22Rv1 (cell line): ENCODE results near the gene MAPK8IP2.

Source experiments
- H3K27ac ChIP-seq: fragments of 450-650 bp; 2 replicates; pipeline ENCODE4 v1.5.1; 2017
- ZFX ChIP-seq: fragments of 450-650 bp; IDR thresholded peaks from 2 replicates; pipeline ENCODE4 v1.6.1; 2017; ENCODE audit warnings: antibody characterized with exemption, borderline replicate concordance
- TF ChIP-seq, protein P1 (sequence below): fragments of 450-650 bp; IDR thresholded peaks from 2 replicates; pipeline ENCODE4 v1.5.1; 2017; ENCODE audit warnings: mild to moderate bottlenecking

The MAPK8IP2 gene

DNA sequence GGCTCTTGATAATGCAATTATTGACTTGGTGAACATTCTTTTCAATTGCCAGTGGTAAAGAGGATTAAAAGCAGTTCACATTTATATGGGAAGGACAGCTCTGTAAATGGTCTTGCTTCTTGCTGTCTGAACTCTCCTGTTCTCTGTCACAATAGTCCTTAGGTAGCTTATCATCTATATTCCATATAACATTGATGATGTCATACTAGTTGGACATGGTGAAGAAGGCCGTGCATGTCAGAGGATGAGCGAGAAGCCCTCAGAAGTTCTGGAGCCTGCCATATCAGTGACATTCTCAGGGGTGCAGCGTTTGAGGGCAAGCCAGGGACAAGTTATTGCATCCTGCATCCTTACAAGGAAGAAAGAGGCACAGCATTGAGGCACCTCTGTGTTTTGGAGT, 15.4 kb upstream of the MAPK8IP2 start:
- no peak for TF ChIP-seq ZFX
- TF ChIP-seq, protein P1, sequence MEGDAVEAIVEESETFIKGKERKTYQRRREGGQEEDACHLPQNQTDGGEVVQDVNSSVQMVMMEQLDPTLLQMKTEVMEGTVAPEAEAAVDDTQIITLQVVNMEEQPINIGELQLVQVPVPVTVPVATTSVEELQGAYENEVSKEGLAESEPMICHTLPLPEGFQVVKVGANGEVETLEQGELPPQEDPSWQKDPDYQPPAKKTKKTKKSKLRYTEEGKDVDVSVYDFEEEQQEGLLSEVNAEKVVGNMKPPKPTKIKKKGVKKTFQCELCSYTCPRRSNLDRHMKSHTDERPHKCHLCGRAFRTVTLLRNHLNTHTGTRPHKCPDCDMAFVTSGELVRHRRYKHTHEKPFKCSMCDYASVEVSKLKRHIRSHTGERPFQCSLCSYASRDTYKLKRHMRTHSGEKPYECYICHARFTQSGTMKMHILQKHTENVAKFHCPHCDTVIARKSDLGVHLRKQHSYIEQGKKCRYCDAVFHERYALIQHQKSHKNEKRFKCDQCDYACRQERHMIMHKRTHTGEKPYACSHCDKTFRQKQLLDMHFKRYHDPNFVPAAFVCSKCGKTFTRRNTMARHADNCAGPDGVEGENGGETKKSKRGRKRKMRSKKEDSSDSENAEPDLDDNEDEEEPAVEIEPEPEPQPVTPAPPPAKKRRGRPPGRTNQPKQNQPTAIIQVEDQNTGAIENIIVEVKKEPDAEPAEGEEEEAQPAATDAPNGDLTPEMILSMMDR, result no peak
- no peak overlapping the region for H3K27ac ChIP-seq

GRCh38 chr22:50585781-50586180, 14.8 kb upstream of the MAPK8IP2 start:
- no peak overlapping the region for H3K27ac ChIP-seq
- TF ChIP-seq, protein P1, result no peak
- TF ChIP-seq ZFX, result no peak

DNA sequence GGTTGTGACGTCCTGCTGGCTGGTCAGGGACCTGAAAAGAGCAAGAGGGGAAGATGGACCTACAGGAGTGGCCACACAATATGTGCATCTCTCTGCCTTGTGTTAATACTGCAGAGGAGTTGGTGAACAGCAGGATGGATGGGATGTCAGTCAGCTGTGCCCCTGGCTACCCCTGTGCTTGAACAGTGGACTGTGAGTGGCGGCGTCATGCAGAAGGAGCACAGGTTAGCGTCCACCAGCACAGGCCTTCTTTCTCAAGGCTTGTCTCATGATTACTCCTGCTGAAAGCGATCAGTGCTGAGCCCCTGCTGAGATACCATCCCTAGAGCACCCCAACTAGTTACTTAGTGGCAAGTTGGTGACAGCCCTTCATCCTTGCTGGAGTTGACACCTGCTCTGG, 14.2 kb upstream of the MAPK8IP2 start:
- no peak overlapping the region for H3K27ac ChIP-seq
- no peak for TF ChIP-seq ZFX
- TF ChIP-seq, protein P1, result no peak

DNA sequence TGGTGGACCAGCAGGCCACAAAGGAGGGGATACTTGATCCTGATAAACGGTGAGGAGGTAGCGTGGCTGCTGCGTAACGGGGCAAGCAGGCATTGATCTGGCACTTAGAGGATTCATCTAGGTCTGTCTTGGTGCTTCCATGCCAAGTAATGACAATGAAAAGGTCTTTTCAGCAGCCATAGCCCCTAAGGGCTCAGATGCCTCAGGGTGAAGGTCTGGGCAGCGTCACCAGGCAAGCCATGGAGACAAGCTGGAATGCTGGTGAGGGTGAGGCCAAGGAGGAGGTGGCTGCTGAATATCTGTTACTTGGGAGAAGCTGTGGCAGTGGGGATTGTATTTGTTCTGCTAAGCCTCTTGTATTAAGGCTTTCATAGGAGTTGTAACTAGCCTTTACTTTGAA, 13.2 kb upstream of the MAPK8IP2 start:
- H3K27ac ChIP-seq, result no peak overlapping the region
- no peak for TF ChIP-seq ZFX
- TF ChIP-seq, protein P1, result no peak

DNA sequence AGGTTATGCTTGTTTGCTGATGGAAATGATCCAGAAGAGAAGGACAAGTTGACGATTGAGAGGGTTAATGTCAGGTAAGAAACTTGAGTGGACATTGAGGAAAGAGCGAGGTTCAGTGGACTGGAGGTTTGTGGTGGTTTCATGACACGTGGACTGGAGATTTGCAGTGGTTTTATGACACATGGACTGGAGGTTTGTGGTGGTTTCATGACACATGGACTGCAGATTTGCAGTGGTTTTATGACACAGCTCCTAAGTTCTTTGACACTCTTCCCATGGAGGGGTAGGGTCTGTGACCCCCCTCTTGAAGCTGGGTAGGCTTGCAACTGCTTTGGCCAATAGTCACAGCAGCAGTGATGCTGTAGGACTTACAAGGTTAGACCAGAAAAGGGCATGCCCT, 5.4 kb upstream of the MAPK8IP2 start:
- TF ChIP-seq, protein P1, result no peak
- TF ChIP-seq ZFX, result no peak
- no peak overlapping the region for H3K27ac ChIP-seq

DNA sequence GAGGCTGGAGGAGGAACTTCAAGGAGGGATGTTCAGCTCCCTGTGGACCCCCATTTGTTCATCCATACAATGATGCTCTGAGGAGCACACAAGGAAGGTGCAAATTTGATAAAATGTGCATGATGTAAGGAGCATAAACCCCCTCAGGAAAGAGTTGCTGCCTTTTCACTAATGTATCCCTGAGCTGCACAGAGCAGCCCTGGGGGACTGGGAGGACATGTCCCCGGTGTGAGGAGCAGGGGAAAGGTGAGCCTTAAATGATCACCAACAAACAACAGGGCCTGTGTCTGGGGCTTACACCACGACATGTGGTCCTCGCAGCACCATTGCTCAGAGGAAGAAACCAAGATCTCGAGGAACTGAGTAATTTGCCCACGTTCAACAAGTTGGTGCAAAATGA, 3.5 kb upstream of the MAPK8IP2 start:
- H3K27ac ChIP-seq, result no peak overlapping the region
- TF ChIP-seq ZFX, result no peak
- TF ChIP-seq, protein P1, result no peak

DNA sequence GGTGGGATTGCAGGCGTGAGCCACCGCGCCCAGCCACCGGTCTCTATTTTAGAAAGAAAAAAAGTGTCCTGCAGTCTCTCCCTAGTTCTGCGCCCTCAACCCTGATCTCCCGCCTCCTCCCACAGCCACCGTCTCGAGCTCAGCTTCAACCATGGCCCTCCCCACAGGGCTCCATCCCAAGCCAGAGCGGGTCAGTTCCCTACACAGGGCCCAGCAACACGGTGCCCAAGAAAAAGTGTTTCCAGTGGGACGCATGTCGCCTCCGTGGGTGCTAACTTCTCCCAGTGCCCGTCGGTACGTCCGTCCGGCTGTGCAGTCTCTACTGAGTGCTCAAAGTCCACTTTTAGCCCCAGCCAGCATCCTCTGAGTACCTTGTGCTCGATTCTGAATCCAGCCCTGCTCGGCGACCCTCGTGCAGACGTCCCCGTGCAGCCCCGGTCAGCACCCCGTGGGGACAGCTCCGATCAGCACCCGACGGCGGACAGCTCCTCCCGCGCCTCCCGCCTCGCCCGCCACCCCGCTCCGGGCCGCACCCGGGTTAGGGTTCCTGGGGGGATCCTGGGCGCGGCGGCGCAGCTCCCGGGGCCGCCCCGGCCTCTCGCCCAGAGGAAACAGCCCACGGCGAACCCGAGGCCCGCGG, 657 bp upstream of the MAPK8IP2 start:
- peak overlapping the region; percentile 89 for H3K27ac ChIP-seq
- no peak for TF ChIP-seq ZFX
- TF ChIP-seq, protein P1, result no peak
